ENCODE data around the gene ADGRD1.

Gene ADGRD1

DNA sequence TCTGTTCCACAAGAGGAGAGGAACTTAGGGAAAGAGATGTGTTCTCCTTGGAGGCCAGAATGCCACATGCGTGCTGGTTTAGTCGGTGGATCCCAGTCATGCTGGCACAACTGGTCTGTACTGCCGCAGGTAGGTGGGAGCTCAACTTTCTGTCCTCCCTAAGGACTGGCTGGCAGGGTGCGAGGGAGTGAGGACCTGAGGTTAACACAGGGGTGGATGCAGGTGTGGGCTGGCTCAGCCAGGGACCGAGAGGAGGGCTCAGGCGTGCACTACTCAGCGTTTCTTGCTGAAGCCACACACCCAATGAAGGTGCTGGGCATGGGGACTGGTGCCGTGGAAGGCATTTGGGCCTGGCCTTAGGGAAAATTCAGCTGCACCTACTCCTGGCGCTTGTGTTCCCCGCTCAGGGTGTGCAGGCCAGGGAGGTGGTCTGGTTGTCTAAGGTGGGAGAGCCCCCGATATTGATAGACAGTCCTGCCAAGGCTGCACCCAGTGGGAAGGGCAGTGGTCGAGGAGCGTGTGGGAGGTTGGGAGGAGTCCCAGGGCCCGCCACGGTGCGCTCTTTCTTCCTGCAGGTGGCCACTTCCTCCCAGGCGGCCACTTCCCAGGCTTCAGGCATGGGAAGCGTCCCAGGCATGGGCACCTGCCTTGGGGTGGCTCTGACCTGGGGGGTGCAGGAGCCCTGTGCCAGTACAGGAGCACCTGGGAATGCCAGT, 138.4 kb downstream of the ADGRD1 start:
- no peak for DNase-seq (ENCODE audit: low spot score)

DNA sequence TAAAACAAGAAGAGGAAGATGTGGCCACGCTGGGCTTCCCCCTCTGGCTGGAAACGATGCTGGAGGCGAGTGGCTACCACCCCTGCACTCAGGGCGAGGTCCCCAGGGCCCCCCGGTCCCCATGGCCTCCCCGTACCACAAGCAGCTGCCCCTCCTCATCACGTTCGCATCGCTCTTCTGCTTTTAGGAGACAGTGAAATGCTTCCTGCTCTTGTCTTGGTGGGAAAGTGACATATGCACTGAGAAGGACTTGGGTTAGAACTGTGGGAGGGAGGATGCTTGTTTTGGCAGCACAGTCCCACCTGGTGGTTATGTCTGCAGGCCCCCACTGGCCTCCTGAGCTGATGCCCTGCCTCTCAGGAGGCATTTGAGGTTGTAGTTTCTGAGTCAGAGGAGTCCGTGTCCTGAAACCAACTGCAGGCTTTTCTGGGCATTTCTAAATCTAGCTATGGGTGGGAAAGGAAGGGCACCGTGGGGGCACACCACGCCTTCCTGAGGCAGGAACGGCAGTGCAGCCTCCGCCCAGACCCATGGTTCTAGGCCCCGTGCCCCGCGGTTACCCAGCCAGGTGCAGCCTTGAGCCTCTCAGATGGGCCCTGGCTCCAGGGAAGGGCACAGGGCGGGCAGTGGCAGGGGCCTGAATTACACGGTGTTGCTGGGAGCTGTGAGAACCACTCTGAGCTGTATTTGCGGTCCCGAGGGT, 139.3 kb downstream of the ADGRD1 start:
- no peak for DNase-seq (ENCODE audit: low spot score)

DNA sequence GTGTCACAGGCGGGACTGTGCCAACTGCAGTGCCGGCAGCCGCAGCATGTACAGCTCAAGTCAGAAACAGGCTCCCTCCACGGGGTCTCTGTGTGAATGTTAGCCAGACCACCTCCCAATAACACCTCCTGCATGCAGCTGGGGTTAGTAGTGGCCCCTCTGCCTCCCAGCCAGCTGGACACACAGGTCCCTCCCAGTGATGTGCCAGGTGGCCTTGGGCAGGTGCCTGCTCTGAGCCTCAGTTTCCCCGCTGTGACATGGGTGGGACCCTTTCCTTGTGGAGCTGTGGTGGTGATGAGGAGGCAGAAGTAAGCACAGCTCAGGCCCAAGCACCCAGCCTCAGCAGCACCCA, 139.9 kb downstream of the ADGRD1 start:
- DNase-seq (ENCODE audit: low spot score): no peak

DNA sequence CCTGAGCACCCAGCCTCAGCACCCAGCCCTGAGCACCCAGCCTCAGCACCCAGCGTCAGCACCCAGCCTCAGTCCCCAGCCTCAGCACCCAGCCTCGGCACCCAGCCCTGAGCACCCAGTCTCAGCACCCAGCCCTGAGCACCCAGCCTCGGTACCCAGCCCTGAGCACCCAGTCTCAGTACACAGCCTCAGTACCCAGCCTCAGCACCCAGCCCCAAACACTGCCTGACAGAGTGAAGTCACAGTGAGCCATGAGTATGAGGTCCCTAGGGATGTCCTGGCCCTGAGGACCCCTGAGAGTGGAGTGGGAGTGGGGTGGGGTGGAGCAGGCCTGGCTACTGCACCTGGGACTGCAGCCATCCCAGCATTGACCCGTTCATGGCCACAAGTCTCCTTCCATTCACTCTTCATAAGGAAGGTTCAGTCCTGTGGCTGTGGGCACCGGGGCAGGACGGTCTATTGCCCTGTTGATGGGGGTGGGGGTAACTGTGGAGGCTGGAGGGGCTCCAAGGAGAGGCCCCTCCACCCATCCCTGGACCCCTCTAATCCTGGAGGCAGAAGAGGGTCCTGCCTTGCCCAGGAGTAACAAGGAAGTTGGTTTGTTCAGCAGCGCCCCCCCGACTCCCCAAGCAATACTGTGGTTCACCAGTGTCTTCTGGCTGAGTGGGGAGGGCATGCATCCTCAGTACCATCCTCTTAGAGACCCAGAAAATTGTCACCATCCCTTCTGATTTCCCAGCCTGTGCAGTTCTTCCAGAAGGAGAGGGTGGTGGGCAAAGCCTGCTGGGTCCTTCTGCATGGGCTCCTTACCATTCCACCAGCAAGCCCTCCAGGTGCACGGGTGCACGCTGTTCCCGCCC, 140.5 kb downstream of the ADGRD1 start:
- DNase-seq (ENCODE audit: low spot score): no peak

DNA sequence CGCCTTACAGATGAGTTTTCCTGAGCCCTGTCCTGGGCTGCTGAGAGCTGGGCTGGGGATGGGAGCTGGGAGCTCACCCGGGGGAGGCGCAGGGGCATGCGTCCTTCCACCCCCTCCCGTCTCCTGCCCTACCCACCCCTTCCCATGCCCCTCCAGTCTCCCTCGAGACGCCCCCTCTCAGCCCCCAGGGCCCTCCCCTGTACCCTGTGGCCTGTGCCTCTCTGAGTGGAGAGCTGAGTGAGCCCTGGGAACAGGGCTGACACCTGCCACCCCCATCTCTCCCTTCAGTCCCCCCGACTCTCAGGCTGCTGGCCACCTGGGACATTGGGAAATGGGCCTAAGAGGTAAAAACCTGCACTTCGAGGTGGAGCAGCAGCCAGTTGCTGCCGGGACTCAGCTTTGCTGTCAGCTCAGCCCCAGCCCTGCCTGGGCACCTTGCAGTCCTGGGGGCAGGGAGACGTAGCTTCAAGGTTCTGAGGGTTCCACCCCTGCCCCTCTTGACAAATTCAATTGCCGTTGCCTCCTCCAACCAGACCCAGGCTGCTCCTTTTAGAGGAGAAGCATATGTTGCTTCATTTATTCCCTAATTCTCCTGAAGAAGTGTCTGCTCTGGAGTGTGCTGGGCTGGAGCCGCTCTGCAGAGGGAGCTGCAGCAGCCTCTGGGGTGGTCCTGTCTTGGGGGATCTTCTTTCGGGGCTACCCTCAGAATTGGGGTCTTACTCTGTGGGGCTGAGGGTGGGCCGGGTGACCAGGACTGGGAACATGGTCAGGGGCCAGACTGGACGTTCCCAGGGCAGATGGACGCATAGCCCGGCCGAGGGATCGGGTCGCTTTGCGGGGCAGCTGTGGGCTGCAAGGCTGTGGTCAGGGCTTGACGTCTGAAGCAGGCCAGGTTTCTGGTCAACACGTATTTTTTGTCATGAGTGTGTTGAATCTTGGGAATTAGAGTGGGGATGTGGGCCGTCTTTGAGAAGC, 141.4 kb downstream of the ADGRD1 start:
- DNase-seq (ENCODE audit: low spot score): no peak

DNA sequence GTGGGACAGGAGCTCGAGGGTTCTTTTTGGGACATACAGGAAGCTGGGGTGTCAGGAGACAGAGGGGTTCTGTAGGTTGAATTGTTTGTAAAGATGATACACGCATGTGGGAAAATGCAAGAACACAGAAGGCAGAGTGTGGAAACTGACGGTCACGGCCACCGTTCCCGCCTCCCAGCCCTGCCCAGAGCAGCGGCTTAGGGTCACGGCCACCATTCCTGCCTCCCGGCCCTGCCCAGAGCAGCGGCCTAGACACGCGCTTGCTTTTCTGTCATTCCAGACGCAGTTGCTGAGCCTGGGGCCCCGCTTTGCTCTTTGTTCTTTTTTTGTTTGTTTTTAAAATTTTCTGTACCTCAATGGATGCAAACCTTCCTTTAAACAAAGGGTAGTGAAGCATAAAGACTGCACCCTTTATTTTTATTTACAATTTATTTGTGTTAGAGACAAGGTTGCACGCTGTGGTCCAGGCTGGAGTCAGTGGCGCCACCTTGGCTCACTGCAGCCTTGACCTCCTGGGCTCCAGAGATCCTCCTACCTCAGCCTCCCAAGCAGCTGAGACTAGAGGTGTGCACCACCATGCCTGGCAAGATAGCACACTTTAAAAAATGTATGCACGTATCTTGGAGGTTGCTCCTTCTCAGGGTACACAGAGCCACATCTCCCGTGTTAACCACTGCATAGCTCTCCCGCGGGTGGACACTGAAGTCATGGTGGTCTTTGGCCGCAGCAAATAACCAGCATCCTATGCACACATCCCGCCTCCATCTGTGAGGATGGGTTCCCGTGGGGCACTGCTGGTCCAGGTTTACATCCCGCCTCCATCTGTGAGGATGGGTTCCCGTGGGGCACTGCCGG, 142.3 kb downstream of the ADGRD1 start:
- no peak for DNase-seq (ENCODE audit: low spot score)

DNA sequence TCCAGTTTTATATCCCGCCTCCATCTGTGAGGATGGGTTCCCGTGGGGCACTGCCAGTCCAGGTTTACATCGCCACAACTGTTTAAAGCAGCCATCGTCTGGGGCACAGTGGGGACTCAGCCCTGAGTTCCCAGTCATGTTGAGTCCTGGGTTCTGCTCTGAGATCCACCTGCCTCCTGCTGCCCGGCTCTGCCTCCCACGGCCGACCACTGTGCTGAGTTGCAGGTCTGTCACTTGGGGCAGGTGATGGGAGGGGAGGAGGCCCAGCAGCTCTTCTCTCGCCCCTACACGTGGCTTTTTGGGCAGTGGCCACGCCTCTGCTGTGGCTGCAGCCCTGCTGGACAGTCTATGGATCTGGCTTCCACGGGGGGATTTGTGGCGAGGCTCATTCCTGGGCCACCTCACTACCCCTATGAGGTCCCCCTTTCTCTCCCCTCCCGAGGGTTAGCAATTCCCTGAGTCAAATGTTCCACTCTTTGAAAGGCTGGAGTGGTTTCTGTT, 143.0 kb downstream of the ADGRD1 start:
- DNase-seq (ENCODE audit: low spot score): no peak

DNA sequence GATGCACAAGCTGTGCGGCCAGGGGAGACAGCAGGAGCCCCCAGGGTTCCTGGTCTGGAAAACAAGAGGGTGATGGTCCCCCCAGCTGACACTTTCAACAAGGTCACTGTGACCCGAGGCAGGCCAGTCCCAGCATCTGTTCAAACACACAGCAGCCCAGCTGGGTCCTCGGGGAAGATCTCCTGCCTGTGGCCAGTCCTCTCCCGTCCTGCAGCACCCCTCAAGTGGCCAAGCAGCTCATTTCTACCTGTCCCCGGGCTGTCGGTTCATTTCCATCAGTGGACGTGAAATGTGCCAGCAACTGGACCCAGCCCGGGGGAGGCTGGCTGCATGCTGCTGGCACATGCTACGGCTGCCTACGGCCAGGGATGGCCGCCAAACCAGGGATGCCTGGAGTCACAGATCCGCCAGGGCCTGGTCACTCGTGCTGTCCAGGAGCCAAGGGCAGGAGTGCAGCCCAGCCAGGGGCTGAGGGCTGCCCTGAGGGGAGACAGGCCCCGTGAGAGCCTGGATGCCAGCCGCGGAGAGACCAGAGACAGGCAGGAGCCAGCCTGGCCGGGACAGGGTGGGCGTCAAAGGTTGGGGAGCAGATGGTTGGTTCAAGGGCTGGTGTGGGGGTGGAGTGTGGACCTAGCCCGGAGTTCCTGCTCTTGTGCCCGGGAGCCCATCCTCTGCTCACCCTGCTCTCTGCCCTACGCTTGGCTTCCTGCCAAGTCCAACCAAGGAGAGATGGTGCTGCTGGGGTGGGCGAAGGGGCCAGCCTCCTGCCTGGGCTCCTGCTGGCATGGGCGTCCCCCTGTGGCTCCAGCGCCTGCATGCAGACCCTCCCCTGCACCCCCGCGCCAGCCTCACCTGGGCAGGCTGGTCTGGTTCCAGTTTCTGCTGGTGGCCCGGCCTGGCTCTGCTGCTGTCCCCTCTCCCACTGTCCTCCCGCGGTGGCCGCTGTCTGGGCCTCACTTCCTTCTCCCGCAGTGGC, 143.8 kb downstream of the ADGRD1 start:
- DNase-seq (ENCODE audit: low spot score): no peak

DNA sequence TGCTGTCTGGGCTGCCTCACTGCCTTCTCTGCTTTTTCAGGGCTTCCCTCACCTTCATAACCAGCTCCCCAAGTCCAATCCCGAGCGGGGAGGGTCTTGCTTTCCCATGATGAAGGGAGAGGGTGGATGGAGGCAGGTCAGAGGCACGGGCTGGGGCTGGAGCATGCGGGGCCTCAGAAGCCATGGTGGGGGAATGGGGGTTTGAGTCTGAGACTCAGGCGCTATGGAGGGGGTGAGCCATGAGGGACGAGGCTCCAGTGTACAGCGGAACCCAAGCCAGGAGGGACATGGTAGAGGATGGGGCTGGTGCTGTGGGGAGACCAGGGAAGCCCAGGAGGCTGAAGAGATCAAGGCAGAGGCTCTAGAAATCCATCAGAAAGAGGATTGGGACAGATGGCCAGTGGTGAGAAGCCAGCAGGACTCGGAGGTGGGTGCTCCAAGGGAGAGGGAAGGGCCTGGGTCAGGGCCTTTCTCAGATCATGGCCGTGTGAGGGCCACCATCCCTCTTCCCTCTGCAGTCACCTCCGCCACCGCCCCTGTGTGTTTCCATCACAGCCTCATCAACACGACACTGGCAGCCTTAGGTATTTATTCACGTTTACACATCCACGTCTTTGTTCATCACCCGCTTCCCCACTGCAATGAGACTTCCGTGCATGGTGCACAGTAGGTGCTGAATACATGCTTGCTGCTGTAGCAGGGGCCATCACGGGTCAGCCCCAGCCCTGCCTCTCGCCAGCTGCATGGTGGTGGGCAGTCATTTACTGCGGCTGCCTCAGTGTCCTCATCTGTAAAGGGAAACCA, 144.7 kb downstream of the ADGRD1 start:
- no peak for DNase-seq (ENCODE audit: low spot score)

DNA sequence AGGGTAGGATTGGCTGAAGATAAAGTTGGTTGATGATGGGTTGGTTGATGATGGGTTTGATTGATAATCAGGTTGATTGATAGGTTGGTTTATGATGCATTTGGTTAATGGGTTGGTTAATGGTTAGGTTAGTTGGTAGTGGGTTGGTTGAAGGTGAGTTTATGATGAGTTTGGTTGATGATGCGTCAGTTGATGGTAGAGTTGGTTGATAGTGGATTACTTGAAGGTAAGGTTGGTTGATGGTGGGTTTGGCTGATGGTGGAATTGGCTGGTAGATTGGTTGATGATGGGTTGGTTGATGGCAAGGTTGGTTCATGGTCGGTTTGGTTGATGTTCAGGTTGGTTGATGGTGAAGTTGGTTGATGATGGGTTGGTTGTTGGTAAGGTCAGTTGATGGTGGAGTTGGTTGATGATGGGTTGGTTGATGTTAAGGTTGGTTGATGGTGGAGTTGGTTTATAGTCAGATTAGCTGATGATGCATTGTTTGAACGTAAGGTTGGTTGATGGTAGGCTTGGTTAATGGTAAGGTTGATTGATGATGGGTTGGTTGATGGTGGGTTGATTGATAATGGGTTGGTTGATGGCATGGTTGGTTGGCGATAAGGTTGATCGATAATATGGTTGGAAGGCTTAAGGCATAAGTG, 146.4 kb downstream of the ADGRD1 start:
- no peak for DNase-seq (ENCODE audit: low spot score)

DNA sequence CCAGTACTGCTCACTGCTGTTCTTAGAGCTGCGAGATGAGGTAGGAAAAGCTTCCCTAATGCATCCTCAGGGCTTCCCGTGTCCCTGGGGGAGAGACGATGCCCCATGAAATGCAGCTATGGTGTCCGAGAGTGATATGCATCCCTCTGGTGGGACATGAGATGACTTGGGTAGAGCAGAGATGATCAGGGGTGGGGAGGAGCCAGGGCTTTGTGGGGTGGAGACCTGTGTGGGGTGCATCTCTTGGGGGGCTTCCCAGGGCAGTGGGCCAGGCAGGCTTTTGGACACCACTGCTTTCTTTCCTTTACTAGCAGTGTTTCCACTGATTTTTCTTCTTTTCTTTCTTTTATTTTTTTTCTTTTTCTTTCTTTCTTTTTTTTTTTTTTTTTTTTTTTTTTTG, 147.3 kb downstream of the ADGRD1 start:
- DNase-seq (ENCODE audit: low spot score): no peak

DNA sequence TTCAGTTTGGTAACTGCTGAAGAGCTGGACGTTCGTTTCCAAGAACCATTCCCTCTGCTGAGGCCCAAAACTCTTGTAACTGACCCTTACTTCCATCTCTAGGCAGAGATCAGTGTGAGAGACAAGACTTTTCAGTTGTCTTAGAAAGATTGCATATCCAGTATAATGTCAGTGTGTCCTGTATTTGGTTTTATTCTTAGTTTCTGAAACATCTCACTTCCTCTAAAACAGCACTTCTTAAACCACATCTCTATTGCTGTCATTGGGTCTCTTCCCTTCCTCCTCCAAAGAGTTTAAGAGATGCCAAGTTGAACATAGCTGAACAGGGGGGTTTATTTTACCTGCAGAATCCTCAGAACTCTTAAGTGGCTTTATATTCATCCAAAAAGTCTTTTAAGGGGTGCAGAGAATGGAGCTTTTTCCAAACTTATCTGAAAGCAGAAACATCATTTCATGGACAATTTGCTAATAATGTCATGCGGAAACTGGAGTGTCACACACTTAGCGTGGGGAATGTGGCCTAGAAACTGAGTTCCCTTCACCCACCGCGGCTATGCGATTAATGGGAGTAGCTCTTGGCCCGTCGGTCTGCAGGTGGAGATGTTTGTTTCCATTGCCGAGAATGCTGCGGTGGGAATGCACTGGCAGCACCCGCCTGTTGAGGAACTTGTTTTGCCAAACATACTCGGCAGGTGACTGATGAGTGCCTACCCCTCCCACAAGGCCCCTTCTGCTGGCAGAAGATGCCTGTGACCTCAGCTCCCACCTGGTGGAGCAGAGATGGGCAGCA, 148.2 kb downstream of the ADGRD1 start:
- DNase-seq (ENCODE audit: low spot score): no peak

DNA sequence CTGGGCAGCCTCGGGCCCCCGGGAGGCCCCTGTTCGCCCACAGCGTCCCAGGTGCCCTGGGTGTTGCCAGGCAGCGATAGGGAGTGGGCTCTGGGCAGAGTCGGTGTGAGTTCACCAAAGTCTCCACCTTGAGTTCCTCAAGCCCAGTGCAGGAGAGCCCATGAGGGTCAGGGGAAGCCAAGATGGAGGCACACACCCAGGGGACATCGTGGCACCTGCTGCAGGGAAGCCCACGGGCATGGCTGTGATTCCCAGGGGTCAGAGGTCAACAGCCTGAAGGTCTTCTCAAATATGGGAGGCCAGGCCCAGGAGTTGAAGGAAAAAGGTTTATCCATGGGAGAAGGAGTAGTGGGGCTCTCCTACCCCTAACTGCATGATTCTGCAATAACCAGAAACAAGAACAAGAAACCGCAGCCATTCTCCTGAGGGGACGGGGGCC, 148.8 kb downstream of the ADGRD1 start:
- DNase-seq (ENCODE audit: low spot score): no peak

DNA sequence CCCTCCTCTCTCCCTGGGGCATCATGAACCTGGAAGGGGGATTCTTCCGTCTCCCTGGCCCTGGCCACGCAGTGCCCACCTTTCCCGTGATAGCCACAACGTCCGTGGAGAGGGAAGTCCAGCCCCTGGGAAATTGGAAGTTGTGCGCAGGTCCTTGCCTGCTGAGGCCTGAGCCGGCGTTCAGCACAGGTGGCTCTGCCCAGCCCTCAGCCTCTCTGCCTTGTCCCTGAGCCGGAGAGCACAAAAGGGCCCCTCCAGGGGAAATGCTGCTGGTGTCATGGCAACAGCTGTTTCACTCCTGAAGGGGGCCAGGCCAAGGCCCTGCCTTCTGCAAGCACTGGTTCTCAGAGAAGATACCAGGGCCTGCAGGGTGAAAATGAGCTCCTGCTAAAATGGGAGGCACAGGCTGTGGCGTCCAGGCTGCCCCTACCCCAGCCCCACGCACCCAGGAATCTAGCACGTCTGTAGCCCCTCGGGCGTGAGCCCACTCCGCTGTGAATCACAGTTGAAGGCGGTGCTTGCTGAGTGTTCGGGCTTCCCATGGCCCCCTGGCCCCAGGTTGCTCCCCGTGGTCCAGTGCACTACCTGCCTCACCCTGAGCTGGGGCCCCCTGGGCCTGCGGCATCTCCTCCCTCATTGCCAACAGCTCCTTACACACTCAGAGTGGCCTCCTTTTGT, 149.4 kb downstream of the ADGRD1 start:
- DNase-seq (ENCODE audit: low spot score): no peak

DNA sequence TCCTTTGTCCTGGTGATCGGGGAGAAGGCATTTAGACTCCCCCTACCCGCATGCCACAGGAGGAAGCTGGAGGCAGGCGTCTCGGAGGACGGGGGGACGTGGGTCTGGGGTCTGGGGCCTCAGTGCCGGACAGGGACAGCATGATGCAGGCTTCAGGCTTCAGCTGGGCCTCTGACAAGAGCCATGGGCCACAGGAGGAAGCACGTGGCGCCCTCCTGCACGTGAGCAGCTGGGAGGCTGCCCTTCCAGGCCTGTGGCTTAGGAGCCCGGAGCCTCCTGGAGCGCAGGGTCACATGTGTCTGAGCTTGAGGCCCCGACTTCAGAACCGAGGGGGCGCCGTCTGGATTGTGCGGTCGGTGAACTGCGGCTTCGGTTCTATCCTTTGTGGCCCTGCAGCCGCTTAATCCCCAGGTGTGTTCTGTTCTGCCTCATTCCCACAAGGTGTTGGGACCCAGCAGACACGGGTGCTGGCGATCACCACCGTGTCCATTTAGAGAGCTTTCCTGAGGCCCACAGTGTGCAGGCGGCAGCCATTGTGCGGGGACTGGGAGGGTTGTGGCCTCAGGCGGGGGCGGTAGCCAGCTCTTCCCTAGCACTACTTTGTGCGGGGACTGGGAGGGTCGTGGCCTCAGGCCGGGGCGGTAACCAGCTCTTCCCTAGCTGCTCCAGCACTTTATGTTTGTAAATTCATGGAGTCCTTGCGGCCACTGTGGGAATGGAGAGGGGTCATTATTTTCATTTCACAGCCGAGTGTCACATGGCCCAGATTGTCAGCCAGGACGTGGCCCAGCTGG, 150.2 kb downstream of the ADGRD1 start:
- DNase-seq (ENCODE audit: low spot score): no peak
